Amniotic epithelial cell (primary cell): Measurements from ENCODE around the gene CHMP2A.
A peak's percentile ranks its signal among the peaks of the same experiment; 100 is the strongest.
"Not testable (repeated sequence)": the region's sequence is repeated elsewhere in the genome, so short reads cannot be mapped to it uniquely, and the experiment has no call there.

Source experiments
- DNase-seq: peaks from one replicate; pipeline ENCODE4 v3.0.0-alpha.2; 2010; ENCODE audit warnings: low read depth

CHMP2A gene

GRCh38 chr19:58555369-58555885 is 522 bp upstream of the CHMP2A start:
- no peak for DNase-seq

GRCh38 chr19:58553799-58554493 is 959 bp downstream of the CHMP2A start:
- DNase-seq, result no peak

GRCh38 chr19:58552655-58553054 is 2.2 kb downstream of the CHMP2A start:
- DNase-seq, result no peak

GRCh38 chr19:58551577-58552471 is 3.1 kb downstream of the CHMP2A start:
- DNase-seq, result no peak

- no peak for DNase-seq
Measured at GRCh38 chr19:58551123-58551497, 3.8 kb downstream of the CHMP2A start.

GRCh38 chr19:58550362-58551122 is 4.4 kb downstream of the CHMP2A start:
- no peak for DNase-seq

GRCh38 chr19:58549664-58550361 is 5.1 kb downstream of the CHMP2A start:
- DNase-seq, result no peak

- no peak for DNase-seq
Measured at GRCh38 chr19:58548859-58549663, 5.8 kb downstream of the CHMP2A start.

- no peak for DNase-seq
Measured at GRCh38 chr19:58547323-58548312, 7.3 kb downstream of the CHMP2A start.

GRCh38 chr19:58546019-58546530 is 8.8 kb downstream of the CHMP2A start:
- no peak for DNase-seq

GRCh38 chr19:58545286-58546018 is 9.5 kb downstream of the CHMP2A start:
- no peak for DNase-seq

GRCh38 chr19:58544591-58545285 is 10.2 kb downstream of the CHMP2A start:
- peak; percentile 46 for DNase-seq

- DNase-seq, result peak; percentile 99
Measured at GRCh38 chr19:58543826-58544590, 10.9 kb downstream of the CHMP2A start, which contains the start of gene TRIM28. Gene TRIM28 (plus strand): TSS chr19:58544064. CDS start chr19:58544758, 694 bp downstream.

- DNase-seq, result not testable (repeated sequence)
Measured at GRCh38 chr19:58542641-58543372, 12.1 kb downstream of the CHMP2A start.

- DNase-seq, result not testable (repeated sequence)
Measured at GRCh38 chr19:58539169-58539559, 15.7 kb downstream of the CHMP2A start.
